ENCODE results near the gene PAPPA2.
"Not testable (repeated sequence)": the region's sequence is repeated elsewhere in the genome, so short reads cannot be mapped to it uniquely, and the experiment has no call there.

PAPPA2 gene

DNA sequence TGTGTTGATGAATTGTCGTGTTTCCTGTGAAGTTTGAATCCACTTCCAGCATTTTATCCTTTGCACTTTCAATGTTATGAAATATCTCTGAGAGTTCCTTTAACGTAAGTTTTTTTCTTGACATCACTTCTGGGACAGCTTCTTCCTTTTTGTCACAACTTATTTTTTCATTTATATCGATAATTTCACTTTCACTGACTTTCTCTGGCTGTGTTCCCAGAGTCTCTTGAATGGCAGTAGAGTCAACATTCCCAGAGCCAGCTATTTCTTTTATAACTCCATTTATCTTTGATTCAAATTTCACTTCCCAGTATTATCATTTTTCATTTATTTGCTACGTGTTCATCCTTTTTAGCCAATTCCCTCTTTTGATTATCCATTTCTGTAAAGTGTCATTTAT is 256.5 kb downstream of the PAPPA2 start:
- Histone ChIP-seq H3K4me3 (ENCODE audit: extremely low read depth, insufficient read depth, low read length, poor library complexity, severe bottlenecking) (no peak overlapping the region), H3K4me1 (ENCODE audit: control insufficient read depth, insufficient read depth, low read length, poor library complexity, severe bottlenecking) (no peaks in the 10 kb centered on the region), H3K9me3 (ENCODE audit: control insufficient read depth, low read length) (no peaks in the 10 kb centered on the region), H3K27ac (ENCODE audit: low read depth, low read length, severe bottlenecking) (no peak overlapping the region), H3K36me3 (ENCODE audit: control insufficient read depth, insufficient read depth, low read length) (no peaks in the 10 kb centered on the region)
- 76% methylated on average over 3 of the region's 4 CpGs for WGBS, 2 experiments (ENCODE audit: insufficient coverage in 2 of 2)

- H3K27ac ChIP-seq (ENCODE audit: low read depth, low read length, severe bottlenecking): no peak overlapping the region
- H3K36me3 ChIP-seq (ENCODE audit: control insufficient read depth, insufficient read depth, low read length): no peaks in the 10 kb centered on the region
- no CpG with 5 or more reads among the region's 1 CpG for WGBS, 2 experiments (ENCODE audit: insufficient coverage in 2 of 2)
- H3K4me1 ChIP-seq (ENCODE audit: control insufficient read depth, insufficient read depth, low read length, poor library complexity, severe bottlenecking): no peaks in the 10 kb centered on the region
- no peak overlapping the region for H3K4me3 ChIP-seq (ENCODE audit: extremely low read depth, insufficient read depth, low read length, poor library complexity, severe bottlenecking)
- H3K9me3 ChIP-seq (ENCODE audit: control insufficient read depth, low read length): no peaks in the 10 kb centered on the region
These were observed 257.9 kb downstream of the PAPPA2 start for GRCh38 chr1:176720838-176721237.

DNA sequence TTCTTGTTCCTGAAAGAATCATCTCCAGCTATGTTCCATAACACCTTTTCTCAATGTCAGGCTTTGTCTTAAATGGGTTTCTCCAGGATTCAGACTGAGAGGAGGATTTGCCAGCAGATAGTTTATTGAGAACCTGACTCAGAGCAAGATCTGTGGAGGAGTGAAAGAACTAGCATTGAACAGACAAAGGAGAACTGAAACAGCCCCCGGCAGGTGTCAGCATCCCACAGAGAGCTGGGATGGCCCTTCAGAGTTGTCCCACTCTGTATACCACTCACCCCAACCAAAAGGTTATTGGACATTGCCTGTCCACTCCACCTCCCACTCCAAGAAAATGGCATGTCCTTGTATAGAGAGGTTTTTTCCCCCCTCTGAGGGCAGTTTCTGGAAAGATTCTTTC is 270.7 kb downstream of the PAPPA2 start:
- no peak overlapping the region for H3K27ac ChIP-seq (ENCODE audit: low read depth, low read length, severe bottlenecking)
- WGBS, 2 experiments (ENCODE audit: insufficient coverage in 2 of 2): no CpG with 5 or more reads among the region's 1 CpG

GRCh38 chr1:176735201-176735600 is 272.2 kb downstream of the PAPPA2 start:
- Histone ChIP-seq H3K4me3 (ENCODE audit: extremely low read depth, insufficient read depth, low read length, poor library complexity, severe bottlenecking) (no peak overlapping the region), H3K36me3 (ENCODE audit: control insufficient read depth, insufficient read depth, low read length) (no peaks in the 10 kb centered on the region), H3K9me3 (ENCODE audit: control insufficient read depth, low read length) (no peaks in the 10 kb centered on the region), H3K4me1 (ENCODE audit: control insufficient read depth, insufficient read depth, low read length, poor library complexity, severe bottlenecking) (no peaks in the 10 kb centered on the region), H3K27ac (ENCODE audit: low read depth, low read length, severe bottlenecking) (no peak overlapping the region)
- 83 to 100% methylated on average over 1 of the region's 1 CpG for WGBS, 2 experiments (ENCODE audit: insufficient coverage in 2 of 2)

More for the DNA sequence above, 270.7 kb downstream of the PAPPA2 start:
- H3K36me3 ChIP-seq (ENCODE audit: control insufficient read depth, insufficient read depth, low read length): no peaks in the 10 kb centered on the region
- H3K4me1 ChIP-seq (ENCODE audit: control insufficient read depth, insufficient read depth, low read length, poor library complexity, severe bottlenecking): no peaks in the 10 kb centered on the region
- H3K9me3 ChIP-seq (ENCODE audit: control insufficient read depth, low read length): no peaks in the 10 kb centered on the region
- H3K4me3 ChIP-seq (ENCODE audit: extremely low read depth, insufficient read depth, low read length, poor library complexity, severe bottlenecking): no peak overlapping the region

GRCh38 chr1:176736015-176736414 is 273.0 kb downstream of the PAPPA2 start:
- H3K4me3 ChIP-seq (ENCODE audit: extremely low read depth, insufficient read depth, low read length, poor library complexity, severe bottlenecking): no peak overlapping the region
- no peaks in the 10 kb centered on the region for H3K36me3 ChIP-seq (ENCODE audit: control insufficient read depth, insufficient read depth, low read length)
- H3K27ac ChIP-seq (ENCODE audit: low read depth, low read length, severe bottlenecking): no peak overlapping the region
- no peaks in the 10 kb centered on the region for H3K4me1 ChIP-seq (ENCODE audit: control insufficient read depth, insufficient read depth, low read length, poor library complexity, severe bottlenecking)
- no peaks in the 10 kb centered on the region for H3K9me3 ChIP-seq (ENCODE audit: control insufficient read depth, low read length)

- no peak overlapping the region for H3K4me3 ChIP-seq (ENCODE audit: extremely low read depth, insufficient read depth, low read length, poor library complexity, severe bottlenecking)
- 92 to 100% methylated on average over 2 of the region's 4 CpGs for WGBS, 2 experiments (ENCODE audit: insufficient coverage in 2 of 2)
- no peaks in the 10 kb centered on the region for H3K4me1 ChIP-seq (ENCODE audit: control insufficient read depth, insufficient read depth, low read length, poor library complexity, severe bottlenecking)
- no peaks in the 10 kb centered on the region for H3K36me3 ChIP-seq (ENCODE audit: control insufficient read depth, insufficient read depth, low read length)
- H3K27ac ChIP-seq (ENCODE audit: low read depth, low read length, severe bottlenecking): no peak overlapping the region
- no peaks in the 10 kb centered on the region for H3K9me3 ChIP-seq (ENCODE audit: control insufficient read depth, low read length)
These were observed 278.2 kb downstream of the PAPPA2 start for GRCh38 chr1:176741181-176741580.

DNA sequence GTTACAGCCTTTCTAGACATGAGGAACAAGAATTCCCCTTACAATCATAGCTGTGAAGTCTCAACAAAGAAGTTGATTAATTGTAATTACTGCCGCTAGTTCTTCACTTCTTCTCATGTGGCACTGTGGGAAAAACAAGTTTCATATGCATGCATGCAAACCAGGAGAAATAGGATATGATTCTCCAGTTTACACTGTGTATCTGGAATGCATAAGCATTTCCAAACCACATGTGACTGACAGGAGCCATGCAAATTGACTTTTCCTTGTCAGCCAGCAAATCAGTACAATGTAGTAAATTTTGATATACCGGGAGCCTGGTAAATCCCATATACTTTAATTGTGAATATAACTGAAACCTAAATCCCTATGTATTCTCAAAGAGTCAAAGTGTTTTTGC is 279.3 kb downstream of the PAPPA2 start:
- Histone ChIP-seq H3K9me3 (ENCODE audit: control insufficient read depth, low read length) (no peaks in the 10 kb centered on the region), H3K4me1 (ENCODE audit: control insufficient read depth, insufficient read depth, low read length, poor library complexity, severe bottlenecking) (no peaks in the 10 kb centered on the region), H3K36me3 (ENCODE audit: control insufficient read depth, insufficient read depth, low read length) (no peaks in the 10 kb centered on the region), H3K4me3 (ENCODE audit: extremely low read depth, insufficient read depth, low read length, poor library complexity, severe bottlenecking) (no peak overlapping the region), H3K27ac (ENCODE audit: low read depth, low read length, severe bottlenecking) (no peak overlapping the region)
- 86% methylated on average over 1 of the region's 2 CpGs; no CpG with 5 or more reads in 1 of the 2 experiments for WGBS, 2 experiments (ENCODE audit: insufficient coverage in 2 of 2)

DNA sequence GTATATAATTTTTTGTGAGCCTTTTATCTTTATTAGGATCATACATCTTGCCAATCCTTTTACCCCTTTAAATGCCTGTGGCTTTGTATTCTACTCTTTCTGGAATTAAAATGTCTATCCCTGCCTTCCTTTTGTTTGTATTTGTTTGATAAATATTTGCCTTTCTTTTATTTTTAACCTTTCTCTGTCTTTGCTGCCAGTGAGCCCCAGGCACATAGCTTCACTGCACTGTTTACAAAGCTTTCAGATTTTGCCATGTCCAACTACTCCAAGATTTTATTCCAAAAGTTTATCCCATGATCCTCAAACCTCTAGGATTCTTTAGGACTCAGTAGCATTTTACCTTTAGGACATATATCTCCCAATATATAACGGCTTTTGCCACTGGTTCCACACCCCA is 281.2 kb downstream of the PAPPA2 start:
- no peaks in the 10 kb centered on the region for H3K4me1 ChIP-seq (ENCODE audit: control insufficient read depth, insufficient read depth, low read length, poor library complexity, severe bottlenecking)
- no peak overlapping the region for H3K27ac ChIP-seq (ENCODE audit: low read depth, low read length, severe bottlenecking)
- no peaks in the 10 kb centered on the region for H3K9me3 ChIP-seq (ENCODE audit: control insufficient read depth, low read length)
- WGBS, 2 experiments (ENCODE audit: insufficient coverage in 2 of 2): 80% methylated on average over 1 of the region's 1 CpG; no CpG with 5 or more reads in 1 of the 2 experiments
- no peaks in the 10 kb centered on the region for H3K36me3 ChIP-seq (ENCODE audit: control insufficient read depth, insufficient read depth, low read length)
- no peak overlapping the region for H3K4me3 ChIP-seq (ENCODE audit: extremely low read depth, insufficient read depth, low read length, poor library complexity, severe bottlenecking)

DNA sequence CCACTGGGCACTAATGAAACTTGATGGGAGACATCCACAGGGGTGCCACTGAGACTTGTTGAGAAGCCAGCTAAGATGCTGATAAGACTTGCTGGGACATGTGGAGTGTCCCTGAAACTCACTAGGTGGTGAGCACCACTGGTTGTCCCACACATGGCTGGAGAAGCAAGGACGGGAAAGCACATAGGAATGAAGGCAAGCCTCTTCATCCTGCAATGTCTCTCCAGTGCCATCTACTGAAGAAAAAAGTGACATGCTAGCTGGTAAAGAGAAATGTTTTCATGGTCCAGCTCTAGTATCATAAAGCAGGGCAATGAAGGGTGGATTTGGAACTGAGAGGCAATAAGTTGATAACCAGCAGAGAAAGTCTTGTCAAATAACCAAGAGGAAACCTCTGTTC is 283.0 kb downstream of the PAPPA2 start:
- WGBS, 2 experiments (ENCODE audit: insufficient coverage in 2 of 2): 60 to 67% methylated on average over 1 of the region's 1 CpG
- Histone ChIP-seq H3K36me3 (ENCODE audit: control insufficient read depth, insufficient read depth, low read length) (no peaks in the 10 kb centered on the region), H3K27ac (ENCODE audit: low read depth, low read length, severe bottlenecking) (no peak overlapping the region), H3K4me1 (ENCODE audit: control insufficient read depth, insufficient read depth, low read length, poor library complexity, severe bottlenecking) (no peaks in the 10 kb centered on the region), H3K9me3 (ENCODE audit: control insufficient read depth, low read length) (no peaks in the 10 kb centered on the region), H3K4me3 (ENCODE audit: extremely low read depth, insufficient read depth, low read length, poor library complexity, severe bottlenecking) (no peak overlapping the region)

DNA sequence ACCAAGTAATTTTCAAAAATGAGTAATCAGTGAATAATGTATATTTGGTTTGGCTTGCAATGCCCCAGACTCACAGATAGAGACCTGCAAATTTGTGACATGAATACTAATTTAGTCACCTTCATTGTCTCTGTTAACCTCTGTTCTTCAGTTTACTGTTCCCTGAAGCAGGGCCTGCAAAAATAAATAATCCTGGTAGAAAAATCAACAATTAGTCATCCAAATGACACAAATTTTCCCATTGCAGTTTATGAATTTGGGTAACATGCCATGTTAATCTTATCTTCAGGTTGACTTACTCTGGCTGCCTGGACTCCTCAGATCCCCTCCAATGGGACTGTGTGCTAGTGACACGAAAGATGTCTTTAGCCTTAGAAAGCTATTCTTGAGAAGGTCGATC is 289.5 kb downstream of the PAPPA2 start:
- no peaks in the 10 kb centered on the region for H3K36me3 ChIP-seq (ENCODE audit: control insufficient read depth, insufficient read depth, low read length)
- no peak overlapping the region for H3K4me3 ChIP-seq (ENCODE audit: extremely low read depth, insufficient read depth, low read length, poor library complexity, severe bottlenecking)
- 95% methylated on average over 2 of the region's 2 CpGs; no CpG with 5 or more reads in 1 of the 2 experiments for WGBS, 2 experiments (ENCODE audit: insufficient coverage in 2 of 2)
- H3K4me1 ChIP-seq (ENCODE audit: control insufficient read depth, insufficient read depth, low read length, poor library complexity, severe bottlenecking): no peaks in the 10 kb centered on the region
- no peaks in the 10 kb centered on the region for H3K9me3 ChIP-seq (ENCODE audit: control insufficient read depth, low read length)
- no peak overlapping the region for H3K27ac ChIP-seq (ENCODE audit: low read depth, low read length, severe bottlenecking)

DNA sequence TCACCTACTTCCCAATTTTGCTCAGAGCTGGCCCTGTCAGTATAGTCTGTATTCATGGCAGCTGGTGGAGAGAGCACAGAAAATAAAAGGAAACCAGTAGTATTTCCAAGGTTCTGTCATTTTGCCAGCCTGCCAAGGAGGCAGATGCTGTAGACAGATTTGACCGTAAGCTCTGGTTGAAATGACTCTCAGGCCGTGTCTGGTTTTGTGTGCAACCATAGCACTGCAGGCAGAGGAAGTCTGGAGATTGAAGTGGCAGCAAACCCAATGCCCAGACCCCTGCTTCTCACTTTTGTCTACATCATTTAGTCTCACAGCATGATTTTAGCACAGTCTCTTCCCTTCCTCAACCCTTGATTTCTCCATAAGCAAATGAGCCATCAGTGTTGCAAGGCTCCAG is 291.7 kb downstream of the PAPPA2 start:
- H3K36me3 ChIP-seq (ENCODE audit: control insufficient read depth, insufficient read depth, low read length): no peaks in the 10 kb centered on the region
- WGBS, 2 experiments (ENCODE audit: insufficient coverage in 2 of 2): 64 to 68% methylated on average over 2 of the region's 2 CpGs
- H3K27ac ChIP-seq (ENCODE audit: low read depth, low read length, severe bottlenecking): no peak overlapping the region

GRCh38 chr1:176756817-176757216 is 293.8 kb downstream of the PAPPA2 start:
- H3K36me3 ChIP-seq (ENCODE audit: control insufficient read depth, insufficient read depth, low read length); H3K9me3 ChIP-seq (ENCODE audit: control insufficient read depth, low read length); H3K4me3 ChIP-seq (ENCODE audit: extremely low read depth, insufficient read depth, low read length, poor library complexity, severe bottlenecking); H3K27ac ChIP-seq (ENCODE audit: low read depth, low read length, severe bottlenecking); H3K4me1 ChIP-seq (ENCODE audit: control insufficient read depth, insufficient read depth, low read length, poor library complexity, severe bottlenecking): not testable (repeated sequence)
- 100% methylated on average over 2 of the region's 8 CpGs; no CpG with 5 or more reads in 1 of the 2 experiments for WGBS, 2 experiments (ENCODE audit: insufficient coverage in 2 of 2)

More for the DNA sequence above, 291.7 kb downstream of the PAPPA2 start:
- no peaks in the 10 kb centered on the region for H3K4me1 ChIP-seq (ENCODE audit: control insufficient read depth, insufficient read depth, low read length, poor library complexity, severe bottlenecking)
- no peak overlapping the region for H3K4me3 ChIP-seq (ENCODE audit: extremely low read depth, insufficient read depth, low read length, poor library complexity, severe bottlenecking)
- H3K9me3 ChIP-seq (ENCODE audit: control insufficient read depth, low read length): no peaks in the 10 kb centered on the region

Measured in mesodermal cell (in vitro differentiated cells).